Hepatocyte (in vitro differentiated cells): ENCODE measurements around the gene ATG101.

Source experiments
- EZH2 ChIP-seq: fragments of 200-600 bp; sonication (generic); IDR thresholded peaks from 2 replicates; pipeline ENCODE4 v1.6.1; 2016; ENCODE audit warnings: antibody characterized with exemption, mild to moderate bottlenecking, borderline replicate concordance
- TF ChIP-seq, protein P1 (sequence below): fragments of 200-600 bp; sonication (generic); IDR thresholded peaks from 2 replicates; pipeline ENCODE4 v1.5.1; 2016; ENCODE audit warnings: antibody characterized with exemption, mild to moderate bottlenecking; ENCODE audit not compliant: poor library complexity

DNA sequence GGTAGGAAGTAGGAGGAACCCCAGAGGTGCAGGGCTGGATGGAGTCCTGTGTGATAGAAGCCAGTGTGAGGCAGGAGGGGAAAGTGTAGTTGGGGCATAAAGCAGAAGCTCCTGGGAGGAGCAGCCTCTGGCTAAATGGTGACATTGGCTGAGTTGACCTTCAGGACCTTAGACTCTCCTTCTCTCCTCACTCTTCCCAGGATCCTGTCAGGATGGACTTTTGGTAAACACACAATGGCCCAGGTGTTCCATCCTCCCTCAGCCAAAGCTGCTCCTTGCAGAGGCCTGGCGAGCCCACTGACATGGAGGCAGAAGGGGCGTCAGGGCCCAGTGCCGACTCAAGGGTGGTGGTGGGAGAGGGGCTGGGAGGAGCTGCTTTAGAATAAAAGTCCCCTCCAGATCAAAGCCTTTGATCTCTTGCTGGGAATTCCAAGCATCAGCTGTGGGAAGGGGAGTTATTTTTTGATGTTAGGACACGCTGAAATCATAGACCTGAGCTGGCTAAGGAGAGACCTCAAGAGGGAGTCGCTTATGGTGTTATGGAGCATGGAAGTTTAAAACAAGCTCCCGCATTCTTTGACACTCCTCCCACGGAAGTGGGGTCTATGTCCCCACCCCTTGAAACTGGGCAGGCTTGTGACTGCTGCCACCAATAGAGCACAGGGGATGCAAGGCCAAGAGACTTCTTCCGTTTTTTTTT, 53.9 kb downstream of the ATG101 start:
- TF ChIP-seq, protein P1, sequence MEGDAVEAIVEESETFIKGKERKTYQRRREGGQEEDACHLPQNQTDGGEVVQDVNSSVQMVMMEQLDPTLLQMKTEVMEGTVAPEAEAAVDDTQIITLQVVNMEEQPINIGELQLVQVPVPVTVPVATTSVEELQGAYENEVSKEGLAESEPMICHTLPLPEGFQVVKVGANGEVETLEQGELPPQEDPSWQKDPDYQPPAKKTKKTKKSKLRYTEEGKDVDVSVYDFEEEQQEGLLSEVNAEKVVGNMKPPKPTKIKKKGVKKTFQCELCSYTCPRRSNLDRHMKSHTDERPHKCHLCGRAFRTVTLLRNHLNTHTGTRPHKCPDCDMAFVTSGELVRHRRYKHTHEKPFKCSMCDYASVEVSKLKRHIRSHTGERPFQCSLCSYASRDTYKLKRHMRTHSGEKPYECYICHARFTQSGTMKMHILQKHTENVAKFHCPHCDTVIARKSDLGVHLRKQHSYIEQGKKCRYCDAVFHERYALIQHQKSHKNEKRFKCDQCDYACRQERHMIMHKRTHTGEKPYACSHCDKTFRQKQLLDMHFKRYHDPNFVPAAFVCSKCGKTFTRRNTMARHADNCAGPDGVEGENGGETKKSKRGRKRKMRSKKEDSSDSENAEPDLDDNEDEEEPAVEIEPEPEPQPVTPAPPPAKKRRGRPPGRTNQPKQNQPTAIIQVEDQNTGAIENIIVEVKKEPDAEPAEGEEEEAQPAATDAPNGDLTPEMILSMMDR, result no peak
- no peak for TF ChIP-seq EZH2
